Fibroblast of pulmonary artery (primary cell): ENCODE measurements around the gene LUZP1.

Experiments
- DNase-seq: peaks from one replicate; pipeline ENCODE4 v3.0.0-alpha.2; 2010; ENCODE audit warnings: low read depth
- H3K4me3 ChIP-seq: replicated peaks from 2 replicates; pipeline ENCODE4 v1.5.1; 2011; ENCODE audit warnings: low read depth, mild to moderate bottlenecking, control low read depth, low read length, moderate library complexity
- TF ChIP-seq, protein P1 (sequence below): IDR thresholded peaks from 2 replicates; pipeline ENCODE4 v1.5.1; 2011; ENCODE audit warnings: mild to moderate bottlenecking, control low read depth, low read length, inconsistent platforms; ENCODE audit errors: missing control alignments

LUZP1 gene

DNA sequence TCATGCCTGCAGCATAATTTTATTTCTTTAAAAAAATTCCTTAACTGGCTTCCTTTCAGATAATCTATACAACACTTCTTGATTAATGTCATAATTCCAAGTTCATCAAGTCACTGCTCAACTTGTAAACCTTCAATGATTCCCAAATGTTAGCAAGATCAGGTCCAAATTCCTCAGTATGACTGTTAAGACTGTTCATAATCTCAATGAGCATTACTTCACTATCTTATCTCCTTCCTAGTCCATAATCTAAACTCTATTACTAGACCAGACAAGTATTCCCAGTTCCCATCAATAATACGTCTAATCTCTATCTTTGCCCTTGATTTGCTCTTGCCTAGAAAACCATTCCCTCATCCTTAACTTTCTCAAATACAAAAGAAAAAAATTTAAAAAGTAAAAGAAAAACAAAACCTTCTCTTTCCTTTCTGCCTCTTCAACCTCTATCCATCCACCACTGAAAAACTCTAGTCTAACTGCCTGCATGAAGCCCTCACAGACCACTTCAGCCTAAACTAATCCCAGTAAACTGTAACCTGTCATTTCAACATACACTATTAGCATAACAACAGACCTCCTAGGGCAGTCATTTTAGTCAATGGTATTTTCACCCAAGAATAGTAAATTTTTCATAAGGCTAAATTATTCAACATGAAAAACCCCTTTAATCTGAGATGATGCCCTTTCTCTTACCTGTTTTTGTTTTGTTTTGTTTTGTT is 15.5 kb downstream of the LUZP1 start:
- no peak for DNase-seq
- H3K4me3 ChIP-seq = no peak overlapping the region
- TF ChIP-seq, protein P1, sequence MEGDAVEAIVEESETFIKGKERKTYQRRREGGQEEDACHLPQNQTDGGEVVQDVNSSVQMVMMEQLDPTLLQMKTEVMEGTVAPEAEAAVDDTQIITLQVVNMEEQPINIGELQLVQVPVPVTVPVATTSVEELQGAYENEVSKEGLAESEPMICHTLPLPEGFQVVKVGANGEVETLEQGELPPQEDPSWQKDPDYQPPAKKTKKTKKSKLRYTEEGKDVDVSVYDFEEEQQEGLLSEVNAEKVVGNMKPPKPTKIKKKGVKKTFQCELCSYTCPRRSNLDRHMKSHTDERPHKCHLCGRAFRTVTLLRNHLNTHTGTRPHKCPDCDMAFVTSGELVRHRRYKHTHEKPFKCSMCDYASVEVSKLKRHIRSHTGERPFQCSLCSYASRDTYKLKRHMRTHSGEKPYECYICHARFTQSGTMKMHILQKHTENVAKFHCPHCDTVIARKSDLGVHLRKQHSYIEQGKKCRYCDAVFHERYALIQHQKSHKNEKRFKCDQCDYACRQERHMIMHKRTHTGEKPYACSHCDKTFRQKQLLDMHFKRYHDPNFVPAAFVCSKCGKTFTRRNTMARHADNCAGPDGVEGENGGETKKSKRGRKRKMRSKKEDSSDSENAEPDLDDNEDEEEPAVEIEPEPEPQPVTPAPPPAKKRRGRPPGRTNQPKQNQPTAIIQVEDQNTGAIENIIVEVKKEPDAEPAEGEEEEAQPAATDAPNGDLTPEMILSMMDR = no peak

DNA sequence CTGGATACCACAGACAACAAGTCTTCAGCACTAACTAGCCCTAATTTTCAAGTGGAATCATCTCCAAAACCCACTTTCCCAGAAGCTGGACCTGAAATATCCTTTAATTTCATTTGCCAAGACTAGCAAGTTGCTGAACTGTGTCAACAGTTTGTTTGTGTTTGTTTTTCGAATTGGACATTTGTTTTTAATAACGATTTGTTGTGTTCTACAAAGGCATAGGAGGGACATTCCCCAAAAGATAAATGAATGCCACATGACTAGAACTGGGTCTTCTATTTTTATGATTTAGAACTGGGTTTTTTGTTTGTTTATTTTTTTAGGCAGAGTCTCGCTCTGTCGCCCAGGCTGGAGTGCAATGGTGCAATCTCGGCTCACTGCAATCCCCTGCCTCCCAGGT is 17.9 kb downstream of the LUZP1 start:
- no peak for DNase-seq
- TF ChIP-seq, protein P1 = no peak

DNA sequence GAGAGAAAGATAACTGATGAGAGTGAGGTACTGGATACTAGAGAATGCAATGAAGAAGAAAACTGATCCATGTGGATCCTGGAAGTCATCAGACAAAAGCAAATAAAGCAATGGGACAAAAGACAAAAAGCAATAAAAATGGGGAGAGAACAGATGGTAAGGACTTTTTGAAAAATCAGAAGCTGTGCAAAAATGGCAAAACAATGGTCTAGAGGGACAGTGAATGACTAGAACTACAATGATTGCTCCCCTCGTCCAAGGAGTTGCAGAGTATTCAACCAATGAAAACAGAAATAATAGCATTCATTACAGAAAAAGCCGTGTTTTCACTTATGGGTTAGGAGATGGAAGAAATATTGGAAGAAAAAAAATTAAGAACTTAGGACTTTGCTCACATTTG is 18.5 kb downstream of the LUZP1 start:
- TF ChIP-seq, protein P1 = no peak
- DNase-seq = no peak
- H3K4me3 ChIP-seq = no peak overlapping the region

More for the DNA sequence above, 17.9 kb downstream of the LUZP1 start:
- no peak overlapping the region for H3K4me3 ChIP-seq

DNA sequence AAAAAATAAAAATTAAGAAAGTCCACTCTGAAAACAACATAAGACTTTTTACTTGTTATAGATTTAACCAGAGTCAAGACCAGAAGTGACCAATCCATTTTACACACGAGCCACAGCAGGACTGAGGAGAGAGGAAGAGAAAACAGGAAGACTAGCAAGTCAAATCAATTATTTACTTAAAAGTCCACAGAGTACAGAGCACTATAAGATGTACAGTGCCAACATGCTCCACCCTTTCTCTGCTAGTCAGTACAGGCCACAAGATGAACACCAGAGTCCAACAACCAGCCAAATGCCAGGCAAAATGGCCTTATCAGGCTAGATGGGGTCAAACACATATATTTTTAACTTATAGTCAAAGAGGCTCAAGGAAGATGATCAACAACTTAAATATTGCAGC is 19.5 kb downstream of the LUZP1 start:
- H3K4me3 ChIP-seq = no peak overlapping the region
- TF ChIP-seq, protein P1 = no peak
- DNase-seq = no peak

DNA sequence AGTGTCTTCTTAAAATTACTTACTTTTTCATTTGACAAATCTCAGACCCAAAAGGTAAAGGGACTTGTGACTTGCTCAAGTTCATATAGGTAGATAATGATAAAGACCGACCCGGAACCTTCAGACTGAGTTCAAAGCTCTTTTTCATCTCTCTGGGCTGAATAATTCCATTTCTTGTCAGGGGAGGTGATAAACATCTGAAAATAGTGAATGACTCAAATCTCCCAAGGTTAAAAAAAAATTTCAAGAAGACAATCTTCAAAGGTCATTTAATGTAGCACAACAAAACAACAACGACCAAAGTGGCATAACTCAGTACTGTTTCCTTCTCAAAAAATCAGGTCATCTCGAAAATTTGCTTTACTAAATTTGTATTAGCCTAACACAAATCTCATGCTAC is 20.6 kb downstream of the LUZP1 start:
- DNase-seq = no peak
- H3K4me3 ChIP-seq = no peak overlapping the region
- TF ChIP-seq, protein P1 = no peak

DNA sequence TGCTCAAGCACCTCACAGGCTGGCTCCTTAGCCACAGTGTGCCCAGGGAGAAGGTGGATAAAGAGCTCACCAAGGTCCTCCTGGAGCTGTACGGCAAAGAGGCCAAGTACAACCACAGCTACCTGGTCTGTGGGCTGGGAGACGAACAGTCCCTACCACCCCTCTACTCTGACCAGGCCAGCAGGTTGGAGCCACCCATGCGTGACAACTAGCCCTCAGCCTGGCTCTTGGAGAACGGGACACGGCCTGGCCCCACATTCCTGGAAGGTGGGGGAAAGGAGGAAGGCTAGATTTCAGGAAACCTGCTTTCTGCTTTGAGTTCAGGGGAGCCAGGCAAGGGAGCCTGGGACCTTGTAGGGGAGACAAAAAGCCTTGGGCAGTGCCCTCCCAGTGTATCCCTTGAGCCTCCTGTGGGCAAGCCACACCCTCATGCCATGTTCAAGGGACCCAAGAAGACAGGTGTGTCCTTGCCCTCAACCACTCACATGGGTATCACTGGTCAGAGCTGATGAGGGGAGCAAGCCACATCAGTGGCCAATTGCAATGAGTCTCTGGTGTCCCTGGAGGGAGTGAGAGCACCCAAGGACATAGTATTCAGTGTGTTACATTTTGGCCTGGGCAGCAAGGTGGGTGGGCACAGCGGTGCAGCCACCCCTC is 27.6 kb downstream of the LUZP1 start:
- no peak for DNase-seq
- no peak overlapping the region for H3K4me3 ChIP-seq
- TF ChIP-seq, protein P1 = no peak

DNA sequence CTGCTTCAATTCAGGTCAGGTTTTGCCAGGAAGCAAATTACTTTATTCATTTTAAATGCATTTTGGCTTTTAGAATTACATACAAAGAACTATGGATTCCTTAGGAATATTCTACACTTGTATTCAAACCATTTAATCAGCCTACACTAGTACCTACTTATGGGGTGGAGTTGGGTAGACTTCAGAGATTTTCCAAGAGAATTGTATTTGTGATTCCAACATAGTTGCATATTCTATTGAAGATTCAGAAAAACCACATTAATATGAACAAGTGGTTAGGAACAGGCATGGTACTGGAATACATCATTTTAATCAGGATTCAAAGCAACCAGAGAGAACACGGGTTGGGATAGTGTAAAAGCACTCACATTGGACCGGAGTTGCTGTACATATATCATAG is 33.4 kb downstream of the LUZP1 start:
- no peak overlapping the region for H3K4me3 ChIP-seq
- DNase-seq = no peak
- TF ChIP-seq, protein P1 = no peak
